Motor neuron (in vitro differentiated cells): Measurements from ENCODE around the gene AK3. TPM values are rescaled to one million over a fixed set of nuclear protein-coding genes. Genes with fewer than 3 reads are reported as not detected.
"Not testable (repeated sequence)": the region's sequence is repeated elsewhere in the genome, so short reads cannot be mapped to it uniquely, and the experiment has no call there.

Experiments used
- ATAC-seq, 8 experiments: fragments of 200-7000 bp; cut with Tn5 transposase; replicated peaks in 6 of 8; 2 replicates each; pipeline ENCODE4 v1.8.0; 2021; ENCODE audit warnings: mild to moderate bottlenecking in 8 of 8, moderate library complexity in 8 of 8
- H3K27ac ChIP-seq, 2 donors: fragments of 250-450 bp; sonication (Bioruptor Pico); 2 replicates each; pipeline ENCODE4 v1.9.0; 2021; ENCODE audit warnings: antibody characterized with exemption in 2 of 2, mild to moderate bottlenecking in 2 of 2, moderate library complexity in 1 of 2
- H3K4me1 ChIP-seq, 2 donors: fragments of 250-450 bp; sonication (Bioruptor Pico); replicated peaks in 1 of 2; 2 replicates each; pipeline ENCODE4 v1.6.1; 2021; ENCODE audit warnings: antibody characterized with exemption in 2 of 2, mild to moderate bottlenecking in 2 of 2, moderate library complexity in 1 of 2
- H3K4me3 ChIP-seq, 5 donors: fragments of 250-450 bp; sonication (Bioruptor Pico); 2 replicates each; pipeline ENCODE4 v1.9.0; 2021; ENCODE audit warnings: antibody characterized with exemption in 5 of 5, mild to moderate bottlenecking in 5 of 5, moderate library complexity in 4 of 5
- WGBS, 10 experiments: fragments of 450-650 bp; shearing (Covaris generic); methylation state at CpG; one replicate each; pipeline ENCODE4 v1.0.0; 2022; 5-methylcytosine and 5-hydroxymethylcytosine counted together
- in situ Hi-C, 9 experiments: fragments of 400-800 bp; cut with MboI; loops; one replicate each; pipeline ENCODE4 v1.15.0; 2021; ENCODE audit warnings: low sequenced_read_pairs in 9 of 9, low pct_unique_long_range_greater_than_20kb in 2 of 9; ENCODE audit not compliant: unreplicated experiment in 9 of 9
- total RNA-seq, 8 experiments: library from RNA; unstranded; fragments of 300-600 nt; gene quantifications; 2 replicates each; pipeline versions ENCODE4 v1.2.3 to v1.2.4, GENCODE V29; 2022

The AK3 gene
- total RNA-seq, 8 experiments from 2014 or later, result 29.0 to 99.5 (median 42.3) TPM

GRCh38 chr9:4764033-4764432 lies 23.0 kb upstream of the AK3 start:
- 0 to 86% (median 50%) methylated on average over 1 to 3 of the region's 3 CpGs; no CpG with 5 or more reads in 3 of the 10 experiments for WGBS, 10 experiments
- peaks cover 7% of the 10 kb centered on the region in 2 donors for H3K4me1 ChIP-seq
- in situ Hi-C loops, result loop anchor here in 6 of 9 experiments (10.0 to 25.0 kb wide), 5 partner anchors 211 to 823 kb away; partner anchors contain the start of genes JAK2 (in 2 of the 6), INSL6 (in 1 of the 6) and PLGRKT (in 1 of the 6)
- H3K4me3 ChIP-seq, result no peak overlapping the region
- no peak overlapping the region for H3K27ac ChIP-seq
- no peak for ATAC-seq

- peak; percentile 86 to 97 (median 94) for ATAC-seq
- WGBS, 10 experiments, result 0 to 80% (median 26%) methylated on average over 1 to 5 of the region's 14 CpGs; no CpG with 5 or more reads in 2 of the 10 experiments
- H3K4me1 ChIP-seq, result peaks cover 7 to 9% of the 10 kb centered on the region in 2 donors
- no peak overlapping the region for H3K27ac ChIP-seq
- no peak overlapping the region for H3K4me3 ChIP-seq
- in situ Hi-C loops, result loop anchor here in 6 of 9 experiments (10.0 to 25.0 kb wide), 5 partner anchors 212 to 824 kb away; partner anchors contain the start of genes JAK2 (in 2 of the 6), INSL6 (in 1 of the 6) and PLGRKT (in 1 of the 6)
These were observed 22.0 kb upstream of the AK3 start for GRCh38 chr9:4762886-4763541.

GRCh38 chr9:4762108-4762885 lies 21.3 kb upstream of the AK3 start:
- in situ Hi-C loops, result loop anchor here in 6 of 9 experiments (10.0 to 25.0 kb wide), 5 partner anchors 213 to 825 kb away; partner anchors contain the start of genes JAK2 (in 2 of the 6), INSL6 (in 1 of the 6) and PLGRKT (in 1 of the 6)
- ATAC-seq, result peak; percentile 40 to 74 (median 50)
- no peak overlapping the region for H3K4me3 ChIP-seq
- 0 to 90% (median 16%) methylated on average over 1 to 15 of the region's 22 CpGs for WGBS, 10 experiments
- H3K27ac ChIP-seq, result no peak overlapping the region
- H3K4me1 ChIP-seq, result peaks cover 10 to 15% of the 10 kb centered on the region in 2 donors

GRCh38 chr9:4760122-4760521 lies 19.1 kb upstream of the AK3 start:
- Histone ChIP-seq H3K4me1 (peaks cover 10 to 17% of the 10 kb centered on the region in 2 donors), H3K27ac (no peak overlapping the region), H3K4me3 (no peak overlapping the region)
- WGBS, 10 experiments, result 0 to 100% (median 92%) methylated on average over 1 to 3 of the region's 3 CpGs; no CpG with 5 or more reads in 2 of the 10 experiments
- in situ Hi-C loops, result loop anchor here in 6 of 9 experiments (10.0 to 25.0 kb wide), 5 partner anchors 215 to 827 kb away; partner anchors contain the start of genes JAK2 (in 2 of the 6), INSL6 (in 1 of the 6) and PLGRKT (in 1 of the 6)
- ATAC-seq, result peak in 1 of 8 experiments; percentile 37

- ATAC-seq, result no peak
- Histone ChIP-seq H3K4me1 (peaks cover 3 to 10% of the 10 kb centered on the region in 2 donors), H3K4me3 (no peak overlapping the region), H3K27ac (no peak overlapping the region)
- WGBS, 10 experiments, result 22 to 86% (median 74%) methylated on average over 2 to 4 of the region's 4 CpGs
- in situ Hi-C loops, result loop anchor here in 6 of 9 experiments (25.0 kb wide), 4 partner anchors 231 to 831 kb away; partner anchors contain the start of genes JAK2 (in 2 of the 6), INSL6 (in 1 of the 6) and PLGRKT (in 1 of the 6)
These were observed 15.4 kb upstream of the AK3 start for GRCh38 chr9:4756420-4756819.

- no peak for ATAC-seq
- WGBS, 10 experiments, result 50 to 100% (median 76%) methylated on average over 1 to 5 of the region's 5 CpGs; no CpG with 5 or more reads in 2 of the 10 experiments
- in situ Hi-C loops, result loop anchor here in 6 of 9 experiments (25.0 kb wide), 4 partner anchors 232 to 832 kb away; partner anchors contain the start of genes JAK2 (in 2 of the 6), INSL6 (in 1 of the 6) and PLGRKT (in 1 of the 6)
- Histone ChIP-seq H3K4me3 (no peak overlapping the region), H3K27ac (no peak overlapping the region), H3K4me1 (peaks cover 3 to 10% of the 10 kb centered on the region in 2 donors)
These were observed 14.1 kb upstream of the AK3 start for GRCh38 chr9:4755026-4755609.

- H3K27ac ChIP-seq, H3K4me1 ChIP-seq, ATAC-seq, H3K4me3 ChIP-seq: not testable (repeated sequence)
- in situ Hi-C loops, result loop anchor here in 6 of 9 experiments (25.0 kb wide), 4 partner anchors 233 to 833 kb away; partner anchors contain the start of genes JAK2 (in 2 of the 6), INSL6 (in 1 of the 6) and PLGRKT (in 1 of the 6)
These were observed 13.5 kb upstream of the AK3 start for GRCh38 chr9:4754530-4754929.

GRCh38 chr9:4750023-4750673 lies 9.1 kb upstream of the AK3 start:
- no peak overlapping the region for H3K4me3 ChIP-seq
- WGBS, 10 experiments, result 0 to 80% (median 24%) methylated on average over 1 to 8 of the region's 8 CpGs
- in situ Hi-C loops, result loop anchor here in 6 of 9 experiments (25.0 kb wide), 4 partner anchors 237 to 837 kb away; partner anchors contain the start of genes JAK2 (in 2 of the 6), INSL6 (in 1 of the 6) and PLGRKT (in 1 of the 6)
- no peaks in the 10 kb centered on the region for H3K4me1 ChIP-seq
- no peak overlapping the region for H3K27ac ChIP-seq
- ATAC-seq, result peak in 4 of 8 experiments; percentile 24 to 75 (median 72)

- Histone ChIP-seq H3K4me3 (no peak overlapping the region), H3K4me1 (no peaks in the 10 kb centered on the region), H3K27ac (no peak overlapping the region)
- in situ Hi-C loops, result no loop called here
- 50 to 98% (median 86%) methylated on average over 2 to 5 of the region's 5 CpGs; no CpG with 5 or more reads in 3 of the 10 experiments for WGBS, 10 experiments
- peak in 2 of 8 experiments; percentile 44 to 61 for ATAC-seq
These were observed 7.6 kb upstream of the AK3 start for GRCh38 chr9:4748612-4749011.

- WGBS, 10 experiments, result 30 to 100% (median 93%) methylated on average over 1 to 2 of the region's 2 CpGs
- H3K27ac ChIP-seq, result no peak overlapping the region
- in situ Hi-C loops, result no loop called here
These were observed 5.5 kb upstream of the AK3 start for GRCh38 chr9:4746278-4747030.

GRCh38 chr9:4743131-4743875 lies 2.3 kb upstream of the AK3 start:
- peaks cover 9 to 21% of the 10 kb centered on the region in 2 donors for H3K4me1 ChIP-seq
- peak in 2 of 8 experiments; percentile 1 to 2 for ATAC-seq
- H3K27ac ChIP-seq, result no peak overlapping the region
- H3K4me3 ChIP-seq, result no peak overlapping the region
- WGBS, 10 experiments, result 61 to 87% (median 67%) methylated on average over 2 to 5 of the region's 5 CpGs
- in situ Hi-C loops, result no loop called here

More at GRCh38 chr9:4746278-4747030, 5.5 kb upstream of the AK3 start:
- H3K4me3 ChIP-seq, result no peak overlapping the region
- no peak for ATAC-seq
- H3K4me1 ChIP-seq, result peaks cover 0 to 11% of the 10 kb centered on the region in 2 donors
